GM19395 (cell line): Measurements from ENCODE around the gene SMDT1.

ENCODE experiments used
- ATAC-seq: cut with Tn5 transposase; IDR thresholded peaks from one replicate; pipeline ENCODE4 v1.9.1; 2021; ENCODE audit warnings: mild to moderate bottlenecking, moderate library complexity; ENCODE audit not compliant: unreplicated experiment

Gene SMDT1, protein sequence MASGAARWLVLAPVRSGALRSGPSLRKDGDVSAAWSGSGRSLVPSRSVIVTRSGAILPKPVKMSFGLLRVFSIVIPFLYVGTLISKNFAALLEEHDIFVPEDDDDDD

DNA sequence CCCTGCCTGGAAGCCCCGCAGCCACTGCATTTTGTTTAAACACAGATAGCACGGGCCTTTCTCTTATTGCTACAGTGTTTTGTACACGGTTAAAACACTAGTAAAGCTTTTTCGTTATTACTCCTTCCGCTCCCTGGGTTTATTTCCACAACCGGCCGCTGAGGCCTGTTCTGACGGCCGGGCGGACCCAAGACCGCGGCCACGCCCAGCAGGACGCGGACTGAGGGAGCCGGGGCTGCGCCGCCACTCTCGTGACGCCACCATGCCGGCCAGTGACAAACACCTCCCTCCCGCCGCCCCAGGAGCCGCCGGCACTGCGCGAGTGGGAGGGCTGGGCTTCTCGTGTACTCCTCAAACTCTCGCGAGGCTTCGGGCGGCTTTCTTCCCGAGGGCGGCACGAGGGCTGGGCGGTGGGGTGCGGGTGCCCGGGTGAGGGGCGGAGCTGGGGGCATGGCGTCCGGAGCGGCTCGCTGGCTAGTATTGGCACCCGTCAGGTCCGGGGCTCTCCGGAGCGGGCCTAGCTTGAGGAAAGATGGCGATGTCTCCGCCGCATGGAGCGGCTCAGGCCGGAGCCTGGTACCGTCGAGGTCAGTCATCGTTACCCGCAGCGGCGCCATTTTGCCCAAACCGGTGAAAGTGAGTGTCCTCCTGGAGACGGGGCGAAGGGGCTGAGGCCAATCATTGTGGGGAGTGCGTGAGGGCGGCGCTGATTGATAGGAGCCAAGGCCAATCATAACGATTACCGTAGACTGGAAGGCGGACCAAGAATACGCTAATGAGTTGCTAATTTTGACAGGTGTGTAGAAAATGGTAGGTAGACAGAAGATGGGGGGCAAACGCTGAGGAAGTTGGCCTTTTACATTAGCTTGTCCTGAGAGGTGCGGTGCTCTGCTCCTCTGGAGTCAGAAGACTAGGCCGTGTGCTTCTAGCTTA is at the start of gene SMDT1:
TSS of gene SMDT1 (plus strand) at position 382 of the 933 bp plus-strand sequence. CDS start at position 451, 69 bp downstream.
- ATAC-seq = peak; percentile 84

DNA sequence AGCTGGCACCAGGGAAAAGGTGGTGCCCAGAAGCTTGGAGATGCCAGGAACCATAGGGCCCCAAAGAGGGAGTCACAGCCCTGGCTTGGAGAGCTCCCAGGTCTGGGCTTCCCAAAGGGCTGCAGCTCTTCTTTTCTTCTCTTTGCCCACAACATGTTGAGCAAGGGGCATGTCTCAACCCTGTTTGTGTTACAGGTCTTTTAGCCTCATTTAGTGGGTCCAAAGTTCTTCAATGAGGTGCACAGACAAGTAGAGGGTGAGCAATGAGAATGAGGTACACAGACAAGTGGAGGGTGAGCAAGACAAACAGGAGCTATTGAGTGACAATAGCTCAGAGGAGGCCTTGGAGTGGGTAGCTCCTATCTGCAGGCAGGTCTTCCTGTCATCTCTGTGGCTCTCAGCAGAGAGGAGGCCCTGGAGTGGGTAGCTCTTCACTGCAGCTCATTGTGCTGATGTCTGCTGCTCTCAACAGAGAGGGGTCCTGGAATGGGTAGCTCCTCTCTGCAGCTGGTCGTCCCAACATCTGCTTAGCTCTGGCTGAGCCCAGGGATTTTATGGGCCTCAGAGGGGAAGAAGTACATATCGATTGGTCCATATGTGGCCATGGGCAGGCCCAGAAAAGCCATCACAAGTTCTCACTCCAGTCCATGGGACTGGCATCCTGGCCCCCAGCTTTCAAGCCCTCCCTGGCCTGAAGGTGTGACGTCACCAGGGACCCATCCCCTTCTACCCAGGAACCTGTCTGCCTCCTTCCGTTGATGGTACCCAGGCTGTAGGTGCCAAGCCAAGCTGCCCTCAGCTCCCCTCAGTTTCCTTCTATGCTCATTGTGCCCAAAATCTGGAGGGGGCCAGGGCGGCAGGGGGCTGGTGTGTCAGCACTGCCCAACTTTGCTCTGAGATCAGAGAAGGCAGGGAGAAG is 46.0 kb upstream of the SMDT1 start:
- no peak for ATAC-seq

DNA sequence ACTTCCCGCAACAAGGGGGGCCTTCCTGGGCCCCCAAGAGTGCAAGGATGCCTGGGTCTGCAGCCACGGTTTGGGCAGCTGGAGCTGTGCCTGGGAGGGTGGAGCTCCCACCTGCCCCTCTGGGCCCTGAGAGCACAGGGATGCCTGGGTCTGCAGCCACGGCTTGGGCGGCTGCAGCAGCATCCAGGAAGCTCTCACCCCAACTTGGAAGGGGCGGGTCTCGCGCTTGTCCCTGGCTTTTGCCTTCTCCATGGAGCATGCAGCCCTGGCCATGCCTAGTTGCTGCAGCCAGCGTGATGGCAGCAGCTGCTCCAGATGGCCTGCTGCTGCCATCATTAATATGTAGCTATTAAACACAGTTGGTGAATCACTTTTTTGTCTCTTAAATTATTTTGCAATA is 44.2 kb upstream of the SMDT1 start:
- ATAC-seq = no peak

DNA sequence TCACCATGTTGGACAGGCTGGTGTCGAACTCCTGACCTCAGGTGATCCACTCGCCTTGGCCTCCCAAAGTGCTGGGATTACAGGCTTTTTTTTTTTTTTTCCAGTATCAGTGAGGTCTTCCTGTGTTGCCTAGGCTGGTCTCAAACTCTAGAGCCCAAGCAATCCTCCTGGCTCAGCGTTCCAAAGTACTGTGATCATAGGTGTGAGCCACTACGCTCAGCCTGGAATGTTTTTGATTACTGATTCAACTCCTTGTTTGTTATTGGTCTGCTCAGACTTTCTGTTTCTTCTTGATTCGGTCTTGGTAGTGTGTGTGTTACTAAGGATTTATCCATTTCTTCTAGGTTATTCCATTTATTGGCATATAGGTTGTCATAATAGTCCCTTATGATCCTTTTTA is 40.2 kb upstream of the SMDT1 start:
- ATAC-seq = no peak

DNA sequence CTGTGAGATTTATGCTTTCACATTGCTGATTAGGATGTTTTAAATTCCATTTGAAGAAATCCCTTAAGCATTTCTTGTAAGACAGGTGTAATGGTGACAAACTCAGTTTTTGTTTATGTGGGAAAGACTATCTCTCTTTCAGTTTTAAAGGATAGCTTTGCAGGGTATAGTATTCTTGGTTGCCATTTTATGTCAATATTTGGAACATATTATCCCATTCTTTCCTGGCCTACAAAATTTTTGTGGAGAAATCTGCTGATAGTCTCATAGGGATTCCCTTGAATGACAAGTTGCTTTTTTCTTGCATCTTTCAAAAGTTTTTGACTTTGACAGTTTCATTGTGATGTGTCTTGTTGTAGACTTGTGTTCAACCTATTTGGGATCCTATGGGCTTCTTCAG is 37.7 kb upstream of the SMDT1 start:
- ATAC-seq = no peak

DNA sequence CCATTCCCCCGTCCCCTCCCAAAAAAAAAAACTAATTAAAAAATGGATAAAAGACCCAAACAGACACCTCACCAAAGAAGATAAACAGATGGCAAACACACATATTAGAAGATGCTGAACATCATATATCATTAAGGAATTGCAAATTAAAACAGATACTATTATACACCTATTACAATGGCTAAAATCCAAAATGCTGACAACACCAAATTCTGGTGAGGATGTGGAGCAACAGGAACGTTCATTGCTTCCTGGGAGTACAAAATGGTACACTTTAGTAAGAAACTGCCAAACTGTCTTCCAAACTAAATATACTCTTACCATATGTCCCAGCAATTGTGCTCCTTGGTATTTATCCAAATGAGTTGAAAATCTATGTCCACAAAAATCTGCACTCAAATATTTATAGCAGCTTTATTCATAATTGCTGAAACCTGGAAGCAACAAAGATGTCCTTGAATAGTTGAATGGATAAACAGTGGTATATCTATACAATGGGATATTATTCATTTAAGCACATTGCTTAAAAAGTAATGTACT is 28.8 kb upstream of the SMDT1 start:
- no peak for ATAC-seq

DNA sequence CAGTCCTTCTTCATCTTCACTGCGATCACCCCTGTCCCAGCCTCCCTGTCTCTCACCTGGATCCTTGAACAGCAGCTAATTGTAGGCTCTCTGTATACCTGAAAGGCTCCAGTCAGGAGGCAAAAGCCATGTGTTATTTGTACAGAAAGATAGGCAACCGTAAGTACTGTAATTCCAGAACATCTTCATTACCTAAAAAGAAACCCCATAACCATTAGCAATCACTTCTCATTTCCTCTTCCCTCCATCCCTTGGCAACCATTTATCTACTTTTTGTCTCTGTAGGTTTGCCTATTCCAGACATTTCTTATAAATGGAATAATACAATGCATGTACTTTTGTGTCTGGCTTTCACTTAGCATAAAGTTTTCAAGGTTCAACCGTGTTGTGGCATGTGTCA is 26.7 kb upstream of the SMDT1 start:
- no peak for ATAC-seq

DNA sequence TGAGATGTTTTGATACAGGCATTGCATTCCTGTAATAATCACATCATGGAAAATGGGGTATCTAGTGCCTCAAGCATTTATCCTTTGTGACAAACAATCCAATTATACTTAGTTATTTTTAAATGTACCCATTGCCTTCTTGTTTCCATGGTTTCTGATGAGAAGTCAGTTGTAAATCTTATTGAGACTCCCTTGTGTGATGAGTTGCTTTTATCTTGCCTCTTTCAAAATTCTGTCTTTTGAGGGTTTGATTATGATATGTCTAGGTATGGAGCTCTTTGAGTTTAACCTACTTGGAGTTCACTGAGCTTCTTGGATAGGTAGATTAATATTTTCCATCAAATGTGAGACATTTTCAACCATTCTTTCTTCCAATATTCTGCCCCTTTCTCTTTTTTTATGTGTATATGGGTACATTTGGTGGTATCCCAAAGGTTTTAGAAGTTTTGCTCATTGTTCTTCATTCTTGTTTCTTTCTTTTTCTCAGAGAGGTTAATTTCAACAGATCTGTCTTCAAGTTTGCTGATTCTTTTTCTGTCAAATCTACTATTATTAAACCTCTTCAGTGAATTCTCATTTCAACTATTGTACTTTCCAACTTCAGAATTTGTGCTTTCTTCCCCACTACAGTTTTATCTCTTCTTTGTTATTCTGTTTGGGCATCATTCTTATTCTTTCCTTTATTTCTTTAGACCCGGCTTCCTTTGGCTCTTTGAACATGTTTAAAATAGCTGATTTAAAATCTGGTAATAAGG is 22.6 kb upstream of the SMDT1 start:
- no peak for ATAC-seq

DNA sequence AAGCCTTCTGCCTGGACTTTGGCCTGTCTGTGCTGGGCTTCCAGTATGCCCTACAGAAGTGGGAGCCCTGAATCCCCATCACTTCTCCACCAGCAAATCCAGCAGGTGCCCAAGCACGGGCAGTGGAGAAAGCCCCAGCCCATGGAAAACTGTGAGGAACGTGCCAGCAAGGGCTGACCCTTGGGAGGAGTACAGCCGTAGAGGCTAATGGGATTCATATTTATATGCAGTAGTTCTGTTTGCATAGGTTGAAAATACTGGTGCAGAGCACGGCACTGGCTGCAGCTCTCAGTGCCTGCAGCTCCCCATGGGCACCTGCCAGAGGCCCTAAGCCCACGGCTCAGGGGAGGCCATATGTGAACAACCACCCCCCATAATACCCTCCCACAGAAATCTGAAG is 19.0 kb upstream of the SMDT1 start:
- no peak for ATAC-seq

DNA sequence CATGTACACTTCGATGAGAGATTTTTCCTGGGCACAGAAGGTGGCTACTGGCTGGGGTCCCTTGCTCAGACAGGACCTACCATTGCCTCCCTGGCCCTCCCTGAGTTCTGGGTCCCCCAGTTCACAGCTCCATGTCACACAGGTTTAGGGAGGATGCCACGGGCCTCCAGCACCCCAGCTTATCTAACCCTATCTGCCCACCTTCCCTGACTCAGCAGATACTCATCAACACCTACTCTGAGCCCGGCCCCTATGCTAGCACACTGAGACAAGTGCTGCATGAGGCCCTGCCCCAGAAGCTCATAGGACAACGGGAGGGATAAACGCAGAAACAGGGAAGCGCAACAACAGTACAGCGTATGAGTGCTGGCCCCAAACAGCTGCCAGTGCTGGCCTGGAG is 18.5 kb upstream of the SMDT1 start:
- no peak for ATAC-seq

DNA sequence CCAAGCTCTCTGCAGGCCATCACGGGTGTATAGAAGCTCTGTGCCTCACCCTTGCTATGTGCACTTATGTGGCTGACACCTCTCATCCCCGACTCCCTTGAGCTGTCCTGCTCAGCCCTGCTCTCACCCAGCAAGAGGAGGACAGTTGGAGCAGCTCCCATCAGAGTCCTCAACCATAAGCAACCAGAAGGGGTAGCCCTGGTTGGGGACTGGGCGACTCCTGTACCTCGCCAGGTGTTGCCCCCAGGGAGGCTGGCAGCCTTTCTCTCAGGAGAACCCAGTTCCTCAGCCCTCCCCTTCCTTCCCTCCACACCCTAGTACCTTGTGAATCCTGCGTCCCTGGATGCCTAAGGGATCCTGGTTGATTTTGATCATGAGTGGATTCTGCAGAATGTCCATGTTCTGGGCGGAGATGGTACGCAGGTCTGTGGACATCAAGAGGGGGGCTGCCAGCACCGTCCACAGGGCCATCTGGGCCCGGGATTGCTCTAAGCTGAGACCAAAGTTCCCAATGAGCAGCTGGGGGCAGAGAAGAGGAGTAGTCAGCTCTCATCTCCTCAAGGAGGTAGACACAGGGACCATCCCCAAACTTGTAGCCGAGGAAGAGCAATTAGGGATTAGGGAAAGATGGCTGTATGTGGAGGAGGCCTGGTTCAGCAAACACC is 16.9 kb upstream of the SMDT1 start:
- ATAC-seq = no peak

- ATAC-seq = no peak
These were observed 14.9 kb upstream of the SMDT1 start for GRCh38 chr22:42064629-42065028.

DNA sequence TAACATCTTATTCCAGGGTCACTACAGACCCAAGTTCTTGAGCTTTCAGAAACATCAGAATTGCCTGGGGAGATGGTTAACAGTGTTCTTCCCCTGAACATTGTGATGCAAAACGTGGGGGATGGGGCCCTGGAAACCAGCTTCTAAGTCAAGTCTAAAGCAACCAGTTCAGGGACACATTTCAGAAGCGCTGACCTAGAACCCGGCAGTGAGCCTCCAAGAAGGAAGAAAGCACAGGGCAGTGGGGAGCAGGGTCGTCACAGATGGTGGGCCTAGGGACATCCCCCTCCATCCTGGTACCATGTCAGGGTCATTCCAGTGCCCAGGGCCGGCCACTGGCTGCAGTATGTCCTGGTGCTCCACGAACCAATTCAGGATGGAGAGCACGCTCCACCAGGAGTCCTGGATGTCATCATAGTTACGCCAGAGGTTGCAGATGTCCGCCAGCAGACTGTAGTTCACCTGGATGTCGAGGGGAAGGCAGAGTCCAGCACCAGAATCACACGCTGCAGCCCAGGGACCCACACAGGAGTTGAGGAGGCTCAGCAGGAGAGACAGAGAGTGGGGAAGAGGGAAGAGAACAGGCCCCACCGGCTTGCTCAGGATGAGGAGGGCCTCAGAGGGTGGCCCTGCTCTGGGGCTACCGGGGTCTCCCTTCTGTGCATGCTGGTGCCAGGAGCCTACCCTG is 13.9 kb upstream of the SMDT1 start:
- no peak for ATAC-seq

- ATAC-seq = no peak
These were observed 13.3 kb upstream of the SMDT1 start for GRCh38 chr22:42066126-42066761.

DNA sequence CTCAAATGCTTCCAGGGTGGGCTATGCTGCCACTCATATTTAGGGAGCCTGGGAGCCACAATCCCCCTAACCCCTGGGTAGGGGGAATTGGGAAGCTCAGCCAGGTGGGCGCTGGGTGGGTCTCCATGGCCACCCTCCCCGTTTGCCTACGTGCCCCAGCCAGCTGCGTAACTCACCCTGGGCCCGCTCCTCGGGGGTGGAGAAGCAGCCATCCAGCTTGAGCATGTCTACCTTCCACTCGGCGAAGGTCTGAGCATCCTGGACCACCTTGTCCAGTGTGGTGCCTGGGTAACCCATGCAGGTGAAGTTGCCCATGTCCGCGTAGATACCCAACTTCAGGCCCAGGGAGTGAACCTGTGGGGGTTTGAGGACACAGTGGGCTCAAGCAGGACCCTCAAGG is 12.6 kb upstream of the SMDT1 start:
- no peak for ATAC-seq

- no peak for ATAC-seq
These were observed 11.7 kb upstream of the SMDT1 start for GRCh38 chr22:42067671-42068251.

- no peak for ATAC-seq
These were observed 11.2 kb upstream of the SMDT1 start for GRCh38 chr22:42068291-42068690.

DNA sequence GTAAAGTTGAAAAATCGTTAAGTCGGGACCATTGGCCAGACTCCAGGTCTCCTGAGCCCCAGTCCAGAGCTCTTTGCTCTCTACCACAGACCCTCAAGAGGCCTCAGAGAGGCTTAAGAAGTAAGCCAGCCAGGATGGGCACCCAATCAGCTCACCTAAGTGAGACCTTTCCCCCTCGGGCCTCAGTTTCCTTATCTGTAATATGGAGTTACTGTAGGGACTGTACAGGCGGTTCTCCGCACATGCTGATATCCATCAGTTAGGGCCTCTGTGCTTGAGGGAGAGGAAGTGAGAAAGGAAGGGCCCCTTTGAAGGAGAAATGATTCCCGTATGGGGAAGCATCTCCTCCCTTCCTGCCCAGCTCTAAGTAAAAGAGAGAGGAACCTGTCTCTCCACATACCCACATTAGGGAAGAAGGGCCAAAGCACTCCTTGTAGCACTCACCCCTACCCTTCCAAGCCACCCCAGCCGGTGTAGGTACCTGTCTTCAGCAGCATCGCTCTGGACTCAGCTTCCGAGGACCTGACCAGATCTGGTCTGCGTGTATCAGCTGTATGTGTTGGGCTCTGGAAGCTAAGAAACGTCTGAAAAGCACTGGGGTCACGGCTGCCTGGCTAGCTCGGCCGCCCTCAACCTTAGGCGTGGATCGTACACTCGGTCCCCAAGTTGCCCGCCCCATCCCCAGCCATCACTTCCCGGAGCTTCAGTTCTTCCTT is 9.5 kb upstream of the SMDT1 start:
- ATAC-seq = peak; percentile 10
